Thyroid gland (tissue), 4 donors: ENCODE results near the gene DAB1.

ENCODE experiments used
- CTCF ChIP-seq, 6 experiments: fragments of 200-600 bp in 3 of 6; fragments of 450-650 bp in 3 of 6; sonication (generic) in 3 of 6; IDR thresholded peaks; one replicate each; pipeline ENCODE4 v1.5.1; 2016 to 2019; ENCODE audit warnings: antibody characterized with exemption in 6 of 6, mild to moderate bottlenecking in 2 of 6, inconsistent platforms in 1 of 6, moderate library complexity in 1 of 6
- POLR2A ChIP-seq, 2 donors: fragments of 450-650 bp; IDR thresholded peaks; one replicate each; pipeline ENCODE4 v1.6.1; 2017; ENCODE audit warnings: antibody characterized with exemption in 2 of 2, mild to moderate bottlenecking in 2 of 2, moderate library complexity in 1 of 2

DNA sequence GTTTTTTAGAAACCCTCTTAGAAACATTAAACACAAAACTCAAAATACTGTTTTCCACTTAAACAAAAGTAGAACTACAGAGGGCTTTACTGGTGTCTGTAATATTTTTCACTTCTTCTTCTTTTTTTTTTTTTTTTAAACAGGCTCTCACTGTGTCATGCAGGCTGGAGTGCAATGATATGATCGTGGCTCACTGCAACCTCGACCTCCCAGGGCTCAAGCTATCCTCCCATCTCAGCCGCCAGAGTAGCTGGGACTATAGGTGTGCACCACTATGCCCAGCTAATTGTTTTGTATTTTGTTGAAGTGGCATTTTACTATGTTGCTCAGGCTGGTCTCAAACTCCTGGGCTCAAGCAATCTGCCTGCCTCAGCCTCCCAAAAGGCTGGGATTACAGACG is 194.8 kb downstream of the DAB1 start:
- no peak for TF ChIP-seq CTCF (IDR thresholded peaks at IDR 0.05)
- no peak for TF ChIP-seq POLR2A (IDR thresholded peaks at IDR 0.05)
